ENCODE data around the gene RFC2.

Gene RFC2

DNA sequence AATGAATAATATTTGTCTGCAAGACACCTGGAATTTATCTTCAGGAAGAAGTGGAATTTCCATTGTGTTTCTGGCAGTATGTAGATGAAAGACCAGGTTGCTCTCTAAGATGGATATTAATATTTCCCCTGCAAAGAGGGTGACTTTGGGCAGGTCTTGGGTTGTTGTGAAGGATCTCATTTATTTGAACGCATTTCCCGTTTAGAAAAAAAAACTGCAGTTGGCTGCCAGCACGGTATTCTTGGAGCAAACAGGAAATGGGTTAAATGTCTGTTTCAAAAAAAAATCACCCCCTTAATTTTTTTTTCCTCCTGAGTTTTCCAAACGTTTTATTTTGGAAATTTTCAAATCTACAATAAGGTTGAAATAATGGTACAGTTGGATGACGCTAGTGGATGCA lies 68.6 kb downstream of the RFC2 start:
- DNase-seq = no peak

DNA sequence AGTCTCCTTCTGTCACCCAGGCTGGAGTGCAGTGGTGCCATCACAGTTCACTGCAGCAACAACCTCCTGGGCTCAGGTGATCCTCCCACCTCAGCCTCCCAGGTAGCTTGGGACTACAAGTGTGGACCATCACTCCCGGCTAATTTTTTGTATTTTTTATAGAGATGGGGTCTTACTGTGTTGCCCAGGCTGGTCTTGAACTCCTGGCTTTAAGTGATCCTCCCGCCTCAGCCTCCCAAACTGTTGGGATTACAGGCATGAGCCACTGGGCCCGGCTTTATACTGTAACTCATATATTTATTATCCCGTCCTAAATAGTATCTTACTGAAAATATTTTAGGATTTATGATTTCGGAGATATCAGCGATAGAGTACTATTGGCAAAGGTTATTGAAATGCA lies 69.2 kb downstream of the RFC2 start:
- no peak for DNase-seq

DNA sequence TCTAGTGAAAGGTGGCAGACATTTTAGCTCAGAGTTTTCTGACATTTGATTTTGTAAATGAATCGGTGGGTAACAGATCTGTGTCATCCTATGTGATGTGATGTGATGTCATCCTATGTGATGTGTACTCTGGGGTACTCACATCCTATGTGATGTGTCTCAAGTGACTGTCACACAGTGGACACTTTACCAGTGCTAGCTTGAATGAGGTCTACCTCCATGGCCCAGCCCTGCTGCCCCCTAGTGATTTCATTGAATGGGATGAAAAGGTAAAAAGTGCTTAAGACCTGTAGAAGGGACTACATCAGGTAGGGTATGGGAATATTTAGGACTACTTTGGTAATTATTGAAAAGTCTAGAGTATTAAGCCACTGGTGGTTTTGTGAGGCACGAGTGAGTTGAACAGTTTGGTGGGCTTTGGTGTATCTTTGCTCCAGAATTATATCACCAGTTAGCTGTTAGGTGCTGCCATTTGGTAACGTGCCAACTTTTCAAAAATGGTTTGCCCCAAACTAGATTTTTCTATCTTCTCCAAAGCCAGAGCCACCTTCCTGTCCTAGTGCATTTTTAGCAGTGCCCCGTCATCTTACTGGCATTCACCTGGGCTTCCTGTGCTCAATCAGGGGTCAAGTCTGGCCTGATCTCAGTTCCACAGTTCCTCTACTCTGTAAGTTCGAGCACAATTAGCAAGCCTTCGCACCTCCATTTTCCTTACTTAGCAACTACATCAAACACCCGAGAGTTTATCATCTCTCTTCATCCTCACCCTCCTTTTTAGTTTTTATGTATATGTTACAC lies 70.3 kb downstream of the RFC2 start:
- peak; percentile 39 for DNase-seq

DNA sequence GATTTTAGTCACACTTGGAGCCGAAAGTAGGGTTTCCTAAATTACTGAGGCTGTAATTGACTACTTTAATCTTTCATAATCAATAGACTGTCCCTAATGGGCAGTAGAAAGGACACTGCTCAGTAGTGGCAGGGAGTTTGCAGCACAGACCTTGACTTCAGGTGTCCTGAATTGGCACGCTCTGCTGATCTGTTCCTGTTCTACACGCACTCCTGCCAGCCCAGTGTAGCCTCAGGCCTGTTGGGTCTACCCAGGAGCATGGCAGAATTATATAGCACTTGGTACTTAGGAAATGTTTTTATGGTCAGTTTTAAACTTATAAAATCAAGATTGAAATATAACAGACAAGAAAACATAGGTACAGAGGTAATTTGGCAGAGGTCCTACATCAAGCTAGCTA lies 71.1 kb downstream of the RFC2 start:
- DNase-seq = no peak

DNA sequence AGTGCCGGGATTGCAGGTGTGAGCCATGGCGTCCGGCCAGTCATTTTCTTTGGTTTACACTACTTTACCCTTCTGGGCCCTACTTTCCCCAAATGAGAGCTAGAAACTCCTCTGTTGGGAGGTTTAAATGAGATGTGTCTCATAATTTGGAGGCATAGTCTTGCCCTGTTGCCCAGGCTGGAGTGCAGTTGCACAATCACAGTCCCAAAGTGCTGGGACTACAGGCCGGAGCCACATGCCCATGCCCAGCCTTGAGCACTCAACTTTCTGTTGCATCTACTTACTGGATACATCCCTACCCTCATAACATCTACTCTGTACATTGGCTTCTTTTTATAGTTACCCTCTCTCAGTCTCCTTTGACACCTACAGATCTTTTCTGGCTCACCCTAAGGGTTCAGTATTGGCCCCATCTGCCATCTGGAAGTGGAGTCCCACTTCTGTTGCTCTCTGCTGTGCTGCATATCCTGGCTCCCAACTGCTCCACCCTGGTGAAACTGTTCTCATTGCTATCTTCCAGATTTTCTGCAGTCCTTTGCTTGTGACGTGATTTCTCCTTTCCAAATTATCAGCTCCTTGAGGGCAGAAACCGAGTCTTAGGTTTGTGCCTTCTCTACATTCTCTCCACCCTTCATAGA lies 71.6 kb downstream of the RFC2 start:
- DNase-seq = no peak

DNA sequence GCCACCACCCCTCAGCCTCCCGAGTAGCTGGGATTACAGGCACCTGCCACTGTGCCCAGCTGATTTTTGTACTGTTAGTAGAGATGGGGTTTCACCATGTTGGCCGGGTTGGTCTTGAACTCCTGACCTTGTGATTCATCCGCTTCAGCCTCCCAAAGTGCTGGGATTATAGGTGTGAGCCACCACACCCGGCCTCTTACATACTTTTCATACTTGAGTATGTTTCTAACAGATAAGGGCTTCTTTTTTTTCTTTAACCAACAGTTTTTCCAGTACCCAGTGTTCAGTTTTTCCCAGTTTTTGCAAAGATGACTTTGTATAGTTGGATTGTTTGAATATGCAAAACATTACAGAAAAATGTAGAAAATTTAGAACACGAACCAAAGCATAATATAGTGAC lies 72.4 kb downstream of the RFC2 start:
- no peak for DNase-seq

Data from CD4-positive, alpha-beta T cell treated with Interleukin-17A for 1 hour (primary cell).